HG03521 (cell line): ENCODE results near the gene TACO1.

Experiments used
- ATAC-seq: cut with Tn5 transposase; IDR thresholded peaks from one replicate; pipeline ENCODE4 v1.9.1; 2021; ENCODE audit warnings: mild to moderate bottlenecking, moderate library complexity; ENCODE audit not compliant: unreplicated experiment

The TACO1 gene

GRCh38 chr17:63635787-63636186 is 35.1 kb downstream of the TACO1 start:
- ATAC-seq: no peak

DNA sequence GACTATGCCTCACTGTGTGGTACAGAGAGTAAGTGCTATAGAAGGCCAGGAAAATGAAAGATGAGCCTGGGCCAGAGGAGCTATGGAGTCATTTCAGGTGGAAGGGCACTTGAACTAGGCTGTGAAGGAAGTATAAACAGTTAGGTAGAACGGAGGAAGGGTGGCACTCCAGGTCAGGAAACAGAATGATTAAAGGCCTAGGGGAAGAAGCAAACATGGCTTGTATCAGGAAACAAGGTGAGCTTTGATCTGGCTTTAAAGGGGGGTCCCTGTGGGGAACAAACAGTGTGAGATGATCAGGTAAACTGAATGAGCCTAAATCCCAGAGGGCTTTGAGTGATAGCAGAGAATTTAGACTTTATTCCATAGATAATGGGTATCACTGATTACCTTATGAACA is 38.4 kb downstream of the TACO1 start:
- ATAC-seq: no peak

- ATAC-seq: no peak
Observed at GRCh38 chr17:63640038-63640437, 39.3 kb downstream of the TACO1 start.

DNA sequence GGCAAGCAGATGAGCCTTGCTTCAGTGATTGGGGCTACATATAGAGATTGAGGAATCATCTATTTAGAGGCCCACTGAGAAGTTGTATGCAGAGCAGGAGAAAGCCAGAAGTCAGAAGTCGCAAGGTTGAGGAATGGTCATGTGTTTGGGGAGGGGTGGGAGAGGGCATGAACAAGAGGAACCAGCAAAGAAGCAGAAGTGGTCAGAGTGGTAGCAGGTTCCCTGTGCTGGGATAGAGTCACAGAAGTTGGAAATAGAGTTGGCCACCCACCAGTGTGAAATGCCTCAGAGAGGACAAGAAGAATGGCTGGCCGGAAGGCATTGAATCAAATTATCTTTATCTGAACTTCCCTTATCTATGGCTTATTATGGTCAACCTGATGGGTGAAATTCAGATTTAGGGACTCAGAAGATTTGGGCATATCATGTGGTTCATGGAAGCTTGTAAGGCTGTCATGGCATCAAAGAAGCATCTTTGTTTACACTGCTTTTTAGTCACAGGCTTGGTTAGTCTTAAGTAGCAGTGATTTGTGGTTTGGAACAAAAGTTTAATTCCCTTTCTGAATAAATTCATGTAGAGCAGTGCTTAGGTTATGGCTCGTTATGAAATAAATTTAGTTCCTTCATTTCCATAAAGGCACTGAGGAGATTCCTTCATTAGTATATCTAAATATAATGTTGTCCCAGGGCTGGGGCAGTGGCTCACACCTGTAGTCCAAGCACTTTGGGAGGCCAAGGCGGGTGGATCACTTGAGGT is 41.2 kb downstream of the TACO1 start:
- no peak for ATAC-seq

DNA sequence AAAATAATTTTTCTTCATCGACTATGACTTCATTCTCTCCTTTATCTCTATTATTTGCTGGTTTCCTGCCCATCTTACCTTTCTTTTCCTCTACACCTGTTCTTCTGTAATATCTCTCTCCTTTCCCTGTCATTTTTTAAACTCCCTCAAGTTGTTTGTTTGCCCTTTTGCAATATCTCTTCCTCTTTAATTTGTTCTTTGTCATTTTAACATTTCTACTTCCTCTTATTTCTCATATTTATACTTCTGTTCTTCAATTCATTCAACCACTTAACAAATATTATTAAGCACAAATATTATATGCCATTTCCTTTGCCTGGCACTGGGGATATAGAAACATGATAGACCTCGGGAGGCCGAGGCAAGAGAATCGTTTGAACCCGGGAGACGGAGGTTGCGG is 44.2 kb downstream of the TACO1 start:
- ATAC-seq: no peak

DNA sequence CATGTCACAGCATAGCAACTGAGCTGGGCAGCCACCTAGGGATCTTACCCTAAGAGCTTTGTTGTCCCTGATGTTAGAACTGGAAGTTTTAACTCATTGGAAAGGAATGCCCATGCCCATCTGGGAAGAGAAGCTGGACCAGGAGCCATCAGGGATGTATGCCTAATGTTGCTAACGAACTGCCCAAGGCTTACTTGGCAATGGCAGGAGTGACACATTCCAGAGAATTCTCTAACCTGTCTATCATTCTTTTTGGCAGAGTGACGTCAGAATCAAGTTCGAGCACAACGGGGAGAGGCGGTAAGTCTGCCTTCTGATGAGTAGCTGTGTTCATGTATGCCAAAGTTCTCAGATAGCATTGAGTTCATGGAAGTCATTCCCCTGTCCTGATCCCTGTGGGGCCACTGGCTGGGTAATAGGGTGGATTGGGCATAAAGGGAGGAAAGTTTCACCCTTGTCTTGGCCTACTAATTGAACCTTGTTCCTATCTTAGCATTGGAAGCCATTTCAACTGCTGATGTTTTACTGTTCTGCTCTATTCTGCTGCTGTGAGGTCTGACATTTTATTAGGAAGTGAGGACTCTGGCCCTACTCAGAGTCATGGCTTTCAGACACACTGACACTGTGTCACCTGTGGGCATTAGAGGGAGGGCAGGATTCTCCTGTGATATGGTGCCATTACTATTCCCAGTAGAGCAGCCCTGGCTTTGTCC is 45.2 kb downstream of the TACO1 start:
- ATAC-seq: peak; percentile 60

GRCh38 chr17:63646488-63646806 is 45.8 kb downstream of the TACO1 start:
- peak; percentile 74 for ATAC-seq

- ATAC-seq: no peak
Observed at GRCh38 chr17:63647065-63647725, 46.5 kb downstream of the TACO1 start.

GRCh38 chr17:63647936-63648335 is 47.2 kb downstream of the TACO1 start:
- ATAC-seq: no peak

DNA sequence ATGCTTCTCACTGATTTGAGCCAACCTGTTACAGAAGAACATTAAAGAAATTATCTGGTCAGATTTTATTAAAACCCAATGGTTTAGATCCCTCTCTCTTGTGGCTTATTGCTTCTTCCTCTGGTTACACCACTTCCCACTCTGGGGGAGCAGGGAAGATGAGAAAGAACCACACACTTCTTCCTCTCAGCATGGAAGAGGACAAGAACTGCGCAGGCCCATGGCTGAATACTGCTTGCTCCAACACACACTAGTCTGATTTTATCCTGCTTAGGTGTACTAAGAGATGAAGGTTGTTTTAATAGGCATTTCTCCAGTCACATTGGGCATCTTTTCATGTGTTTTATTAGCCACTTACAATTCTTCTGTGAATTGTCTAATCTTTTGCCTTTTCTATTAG is 49.1 kb downstream of the TACO1 start:
- no peak for ATAC-seq

- ATAC-seq: no peak
Observed at GRCh38 chr17:63652106-63652505, 51.4 kb downstream of the TACO1 start.

DNA sequence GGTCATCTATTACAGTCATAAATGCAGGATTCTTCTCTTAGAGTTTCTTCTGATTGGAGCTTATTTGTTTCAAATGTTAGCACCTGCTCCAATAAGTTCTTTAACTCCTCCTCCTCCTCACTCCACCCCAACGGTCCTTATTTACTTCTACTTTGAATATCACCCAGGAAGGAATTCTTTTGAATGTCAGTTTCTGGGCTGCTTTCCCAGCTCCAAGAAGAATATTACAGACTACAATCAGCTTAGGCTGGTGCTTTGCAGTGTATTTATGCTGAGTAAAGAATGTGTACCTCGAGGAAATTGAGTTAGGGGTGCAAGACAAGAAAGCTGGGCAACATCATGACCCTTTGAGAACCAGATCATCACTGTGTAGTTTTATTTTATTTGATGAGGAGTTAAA is 52.4 kb downstream of the TACO1 start:
- ATAC-seq: no peak

DNA sequence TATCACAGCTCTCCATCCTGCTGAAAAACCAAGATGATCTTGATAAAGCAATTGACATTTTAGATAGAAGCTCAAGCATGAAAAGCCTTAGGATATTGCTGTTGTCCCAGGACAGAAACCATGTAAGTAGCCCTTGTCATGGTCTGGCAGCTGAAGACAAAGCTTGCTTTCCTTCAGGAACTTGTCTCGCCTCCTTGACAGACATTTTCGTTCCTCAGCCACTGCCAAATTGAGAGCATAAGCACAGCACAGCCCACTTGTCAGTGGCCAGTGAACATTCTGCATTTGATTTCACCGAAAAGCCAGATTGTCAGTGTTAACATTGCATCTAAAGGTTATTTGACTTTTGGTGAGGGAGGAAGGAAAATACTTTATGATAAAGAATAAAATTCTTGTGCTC is 57.1 kb downstream of the TACO1 start:
- no peak for ATAC-seq
